Measurements from ENCODE around the gene TNIK. TPM values are rescaled to one million over a fixed set of nuclear protein-coding genes. Genes with fewer than 3 reads are reported as not detected.

Gene TNIK
- polyA plus RNA-seq, 1 donor from 2014 or later: 19.3 TPM

DNA sequence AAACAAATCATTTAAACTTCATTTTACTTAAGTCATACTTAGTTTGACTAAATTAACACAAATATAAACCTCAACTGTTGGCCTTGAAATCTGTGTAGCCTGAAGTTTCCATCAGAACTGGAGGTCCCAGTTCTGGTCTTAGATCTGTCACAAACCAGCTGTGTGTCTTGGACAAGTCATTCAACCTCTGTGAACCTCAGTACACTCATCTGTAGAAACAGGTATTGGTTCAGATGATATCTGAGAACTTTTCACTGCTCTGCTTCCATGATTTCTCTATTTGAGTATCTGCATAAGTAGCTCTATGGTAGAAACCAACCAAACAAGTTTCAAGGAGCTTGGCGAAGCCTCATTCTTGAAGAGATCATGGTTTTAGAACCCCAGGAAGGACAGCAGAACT is 373.3 kb downstream of the TNIK start:
- Histone ChIP-seq H3K9me2 (ENCODE audit: insufficient read depth, low read length) (no peaks in the 10 kb centered on the region), H3F3A (ENCODE audit: insufficient read depth, low read length, poor library complexity, severe bottlenecking) (no peaks in the 10 kb centered on the region), H3K36me3 (ENCODE audit: insufficient read depth, low read length) (peaks cover 10% of the 10 kb centered on the region), H2AFZ (ENCODE audit: low read depth, low read length) (no peak overlapping the region), H3K4me3 (ENCODE audit: low read length) (no peak overlapping the region), H3K27me3 (ENCODE audit: insufficient read depth, low read depth, low read length) (no peaks in the 10 kb centered on the region), H3K4me2 (ENCODE audit: low read length) (no peak overlapping the region), H4K20me1 (ENCODE audit: insufficient read depth) (no peaks in the 10 kb centered on the region), H3K9ac (ENCODE audit: low read length) (no peak overlapping the region), H3K27ac (ENCODE audit: low read length) (no peak overlapping the region), H3K9me3 (ENCODE audit: low read length) (no peaks in the 10 kb centered on the region), H3K79me2 (replicated peaks; ENCODE audit: insufficient read depth, low read length) (no peaks in the 10 kb centered on the region)
- TF ChIP-seq POLR2AphosphoS5 (IDR thresholded peaks at IDR 0.05): no peak

- no peaks in the 10 kb centered on the region for H3K79me2 ChIP-seq (replicated peaks; ENCODE audit: insufficient read depth, low read length)
- no peaks in the 10 kb centered on the region for H3K9me2 ChIP-seq (ENCODE audit: insufficient read depth, low read length)
- H3K9me3 ChIP-seq (ENCODE audit: low read length): no peaks in the 10 kb centered on the region
- H3K4me2 ChIP-seq (ENCODE audit: low read length): no peak overlapping the region
- no peak overlapping the region for H3K27ac ChIP-seq (ENCODE audit: low read length)
- H3K36me3 ChIP-seq (ENCODE audit: insufficient read depth, low read length): peaks cover 5% of the 10 kb centered on the region
- H4K20me1 ChIP-seq (ENCODE audit: insufficient read depth): no peaks in the 10 kb centered on the region
- TF ChIP-seq REST (IDR thresholded peaks at IDR 0.05; ENCODE audit: borderline replicate concordance) (no peak), POLR2AphosphoS5 (IDR thresholded peaks at IDR 0.05) (no peak), RAD21 (conservative IDR thresholded peaks at IDR 0.05) (no peak), EP300 (conservative IDR thresholded peaks at IDR 0.05; ENCODE audit: poor library complexity, severe bottlenecking) (no peak), MXI1 (conservative IDR thresholded peaks at IDR 0.05; ENCODE audit: poor library complexity, severe bottlenecking) (no peak), EZH2 (IDR thresholded peaks at IDR 0.05; ENCODE audit: borderline replicate concordance, insufficient read depth, low read length, poor library complexity, severe bottlenecking) (no peak), TAF1 (IDR thresholded peaks at IDR 0.05; ENCODE audit: low read depth) (no peak)
- TF ChIP-seq, protein P1, sequence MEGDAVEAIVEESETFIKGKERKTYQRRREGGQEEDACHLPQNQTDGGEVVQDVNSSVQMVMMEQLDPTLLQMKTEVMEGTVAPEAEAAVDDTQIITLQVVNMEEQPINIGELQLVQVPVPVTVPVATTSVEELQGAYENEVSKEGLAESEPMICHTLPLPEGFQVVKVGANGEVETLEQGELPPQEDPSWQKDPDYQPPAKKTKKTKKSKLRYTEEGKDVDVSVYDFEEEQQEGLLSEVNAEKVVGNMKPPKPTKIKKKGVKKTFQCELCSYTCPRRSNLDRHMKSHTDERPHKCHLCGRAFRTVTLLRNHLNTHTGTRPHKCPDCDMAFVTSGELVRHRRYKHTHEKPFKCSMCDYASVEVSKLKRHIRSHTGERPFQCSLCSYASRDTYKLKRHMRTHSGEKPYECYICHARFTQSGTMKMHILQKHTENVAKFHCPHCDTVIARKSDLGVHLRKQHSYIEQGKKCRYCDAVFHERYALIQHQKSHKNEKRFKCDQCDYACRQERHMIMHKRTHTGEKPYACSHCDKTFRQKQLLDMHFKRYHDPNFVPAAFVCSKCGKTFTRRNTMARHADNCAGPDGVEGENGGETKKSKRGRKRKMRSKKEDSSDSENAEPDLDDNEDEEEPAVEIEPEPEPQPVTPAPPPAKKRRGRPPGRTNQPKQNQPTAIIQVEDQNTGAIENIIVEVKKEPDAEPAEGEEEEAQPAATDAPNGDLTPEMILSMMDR (IDR thresholded peaks at IDR 0.05; ENCODE audit: poor library complexity, severe bottlenecking): no peak
- H3K4me3 ChIP-seq (ENCODE audit: low read length): no peak overlapping the region
- H3K9ac ChIP-seq (ENCODE audit: low read length): no peak overlapping the region
- no peaks in the 10 kb centered on the region for H3F3A ChIP-seq (ENCODE audit: insufficient read depth, low read length, poor library complexity, severe bottlenecking)
- H2AFZ ChIP-seq (ENCODE audit: low read depth, low read length): no peak overlapping the region
- no peaks in the 10 kb centered on the region for H3K27me3 ChIP-seq (ENCODE audit: insufficient read depth, low read depth, low read length)
Measured at GRCh38 chr3:171077261-171077660, 382.9 kb downstream of the TNIK start.

DNA sequence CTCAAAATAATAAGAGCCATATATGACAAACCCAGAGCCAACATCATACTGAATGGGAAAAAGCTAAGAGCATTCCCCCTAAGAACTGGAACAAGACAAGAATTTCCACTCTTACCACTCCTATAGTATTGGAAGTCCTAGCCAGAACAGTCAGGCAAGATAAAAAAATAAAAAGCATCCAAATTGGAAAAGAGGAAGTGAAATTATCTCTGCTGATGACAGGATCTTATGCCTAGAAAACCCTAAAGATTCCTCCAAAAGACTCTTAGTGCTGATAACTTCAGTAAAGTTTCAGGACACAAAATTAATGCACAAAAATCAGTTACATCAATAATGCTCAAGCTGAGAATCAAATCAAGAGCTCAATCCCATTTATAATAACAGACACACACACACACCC is 387.8 kb downstream of the TNIK start:
- no peaks in the 10 kb centered on the region for H3K9me3 ChIP-seq (ENCODE audit: low read length)
- H4K20me1 ChIP-seq (ENCODE audit: insufficient read depth): no peaks in the 10 kb centered on the region
- H3K9me2 ChIP-seq (ENCODE audit: insufficient read depth, low read length): no peaks in the 10 kb centered on the region
- H3K9ac ChIP-seq (ENCODE audit: low read length): no peak overlapping the region
- TF ChIP-seq SMC3 (conservative IDR thresholded peaks at IDR 0.05; ENCODE audit: poor library complexity): no peak
- no peak for TF ChIP-seq REST (IDR thresholded peaks at IDR 0.05; ENCODE audit: borderline replicate concordance)
- no peak for TF ChIP-seq EZH2 (IDR thresholded peaks at IDR 0.05; ENCODE audit: borderline replicate concordance, insufficient read depth, low read length, poor library complexity, severe bottlenecking)
- TF ChIP-seq POLR2AphosphoS5 (IDR thresholded peaks at IDR 0.05): no peak
- no peak for TF ChIP-seq MXI1 (conservative IDR thresholded peaks at IDR 0.05; ENCODE audit: poor library complexity, severe bottlenecking)
- TF ChIP-seq TAF1 (IDR thresholded peaks at IDR 0.05; ENCODE audit: low read depth): no peak
- TF ChIP-seq, protein P1 (IDR thresholded peaks at IDR 0.05; ENCODE audit: poor library complexity, severe bottlenecking): no peak
- no peak for TF ChIP-seq EP300 (conservative IDR thresholded peaks at IDR 0.05; ENCODE audit: poor library complexity, severe bottlenecking)
- no peak for TF ChIP-seq RAD21 (conservative IDR thresholded peaks at IDR 0.05)
- peaks cover 5% of the 10 kb centered on the region for H3K36me3 ChIP-seq (ENCODE audit: insufficient read depth, low read length)
- no peak overlapping the region for H2AFZ ChIP-seq (ENCODE audit: low read depth, low read length)
- no peak overlapping the region for H3K4me2 ChIP-seq (ENCODE audit: low read length)
- no peak overlapping the region for H3K27ac ChIP-seq (ENCODE audit: low read length)
- no peak overlapping the region for H3K4me3 ChIP-seq (ENCODE audit: low read length)
- H3F3A ChIP-seq (ENCODE audit: insufficient read depth, low read length, poor library complexity, severe bottlenecking): no peaks in the 10 kb centered on the region
- no peaks in the 10 kb centered on the region for H3K79me2 ChIP-seq (replicated peaks; ENCODE audit: insufficient read depth, low read length)
- no peaks in the 10 kb centered on the region for H3K27me3 ChIP-seq (ENCODE audit: insufficient read depth, low read depth, low read length)
